Measurements from ENCODE around the gene ARRB1.

The ARRB1 gene

GRCh38 chr11:75344761-75345454, 6.6 kb downstream of the ARRB1 start:
- ChIA-PET CTCF (no interaction called here), POLR2A (no interaction called here)
- TF ChIP-seq, protein P1, sequence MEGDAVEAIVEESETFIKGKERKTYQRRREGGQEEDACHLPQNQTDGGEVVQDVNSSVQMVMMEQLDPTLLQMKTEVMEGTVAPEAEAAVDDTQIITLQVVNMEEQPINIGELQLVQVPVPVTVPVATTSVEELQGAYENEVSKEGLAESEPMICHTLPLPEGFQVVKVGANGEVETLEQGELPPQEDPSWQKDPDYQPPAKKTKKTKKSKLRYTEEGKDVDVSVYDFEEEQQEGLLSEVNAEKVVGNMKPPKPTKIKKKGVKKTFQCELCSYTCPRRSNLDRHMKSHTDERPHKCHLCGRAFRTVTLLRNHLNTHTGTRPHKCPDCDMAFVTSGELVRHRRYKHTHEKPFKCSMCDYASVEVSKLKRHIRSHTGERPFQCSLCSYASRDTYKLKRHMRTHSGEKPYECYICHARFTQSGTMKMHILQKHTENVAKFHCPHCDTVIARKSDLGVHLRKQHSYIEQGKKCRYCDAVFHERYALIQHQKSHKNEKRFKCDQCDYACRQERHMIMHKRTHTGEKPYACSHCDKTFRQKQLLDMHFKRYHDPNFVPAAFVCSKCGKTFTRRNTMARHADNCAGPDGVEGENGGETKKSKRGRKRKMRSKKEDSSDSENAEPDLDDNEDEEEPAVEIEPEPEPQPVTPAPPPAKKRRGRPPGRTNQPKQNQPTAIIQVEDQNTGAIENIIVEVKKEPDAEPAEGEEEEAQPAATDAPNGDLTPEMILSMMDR (IDR thresholded peaks at IDR 0.05; ENCODE audit: control extremely low read depth, extremely low read depth, low read depth, missing control alignments): no peak
- DNase-seq (ENCODE audit: extremely low spot score): no peak

DNA sequence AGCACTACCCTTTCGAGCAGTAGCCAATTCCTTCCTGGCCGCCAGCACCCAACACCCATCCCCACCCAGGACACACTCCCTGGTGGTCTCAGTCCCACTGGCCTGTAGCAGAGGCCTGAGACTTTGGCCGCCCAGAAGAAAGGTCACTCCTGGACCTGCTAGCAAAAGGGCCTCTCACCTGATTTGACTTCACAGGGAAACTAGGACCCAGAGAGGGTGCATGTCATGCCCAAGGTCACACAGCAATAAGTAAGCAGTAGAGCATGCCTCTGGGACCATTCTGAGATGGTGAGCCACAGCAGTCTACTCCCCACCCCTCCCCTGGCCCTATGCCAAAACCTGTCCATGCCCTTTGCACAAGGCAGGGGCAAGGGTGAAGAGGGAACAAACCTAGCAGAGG, 7.3 kb downstream of the ARRB1 start:
- ChIA-PET POLR2A (no interaction called here), CTCF (no interaction called here)
- TF ChIP-seq, protein P1 (IDR thresholded peaks at IDR 0.05; ENCODE audit: control extremely low read depth, extremely low read depth, low read depth, missing control alignments): no peak
- DNase-seq (ENCODE audit: extremely low spot score): no peak

- POLR2A ChIA-PET: no interaction called here
- CTCF ChIA-PET: no interaction called here
- TF ChIP-seq, protein P1 (IDR thresholded peaks at IDR 0.05; ENCODE audit: control extremely low read depth, extremely low read depth, low read depth, missing control alignments): no peak
- DNase-seq (ENCODE audit: extremely low spot score): no peak
Measured at GRCh38 chr11:75342966-75343870, 8.2 kb downstream of the ARRB1 start.

DNA sequence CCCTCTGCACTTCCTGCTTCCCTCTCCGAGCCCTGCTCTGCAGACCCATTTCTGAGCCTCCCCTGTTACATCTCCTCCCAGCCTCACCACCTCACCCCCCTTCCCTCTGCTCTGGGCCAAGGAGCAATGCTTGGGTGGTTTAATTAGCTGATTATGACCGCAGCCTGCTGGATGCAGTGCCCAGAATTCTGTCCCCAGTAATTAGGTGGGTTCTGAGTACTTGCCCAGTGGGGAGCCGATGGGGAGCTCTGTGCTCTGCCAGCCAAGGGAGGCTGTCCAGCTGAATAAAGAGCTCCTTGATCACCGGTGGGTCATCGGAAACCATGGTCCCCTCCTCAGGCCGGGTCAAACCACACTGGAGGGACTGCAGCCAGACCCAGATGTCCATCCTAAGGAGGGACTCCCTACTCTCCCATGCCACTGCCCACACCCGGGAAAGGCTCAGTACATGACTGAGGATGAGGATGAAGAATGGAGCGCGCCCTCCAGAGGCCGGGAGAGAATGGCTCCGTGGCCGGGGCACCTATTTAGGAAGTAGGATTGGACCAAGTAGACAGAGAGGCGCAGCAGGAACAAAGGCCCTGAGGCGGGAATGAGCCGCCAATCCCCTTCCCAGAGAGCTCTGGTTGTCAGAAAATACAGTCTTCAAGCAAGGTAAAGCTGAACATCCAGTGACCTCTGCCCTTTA, 9.1 kb downstream of the ARRB1 start:
- CTCF ChIA-PET: no interaction called here
- TF ChIP-seq, protein P1 (IDR thresholded peaks at IDR 0.05; ENCODE audit: control extremely low read depth, extremely low read depth, low read depth, missing control alignments): no peak
- DNase-seq (ENCODE audit: extremely low spot score): no peak
- POLR2A ChIA-PET: no interaction called here

DNA sequence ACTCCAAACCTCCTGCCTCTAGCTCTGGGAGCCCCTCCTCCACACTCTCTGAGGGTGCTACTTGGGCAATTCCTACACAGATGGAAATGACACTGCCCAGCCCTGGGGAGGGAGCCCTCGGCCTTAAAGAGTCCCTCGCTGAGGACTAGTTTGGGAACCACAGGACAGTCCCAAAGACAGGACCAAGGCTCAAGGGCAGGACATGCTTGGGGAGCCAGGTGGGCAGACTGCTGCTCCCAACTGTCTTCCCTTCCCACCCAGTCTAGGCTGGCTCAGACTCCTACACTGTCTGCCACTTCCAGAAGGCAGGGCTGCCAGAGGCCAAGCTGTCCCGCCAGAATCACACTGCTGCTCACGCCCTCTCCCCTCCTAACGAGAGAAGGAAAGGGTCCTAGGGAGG, 9.8 kb downstream of the ARRB1 start:
- CTCF ChIA-PET: interaction anchor here (0.8 to 1.9 kb wide), 2 partner anchors 9 to 11 kb away, joined by 3 to 5 read pairs; partner anchors contain the start of gene ARRB1
- TF ChIP-seq, protein P1 (IDR thresholded peaks at IDR 0.05; ENCODE audit: control extremely low read depth, extremely low read depth, low read depth, missing control alignments): no peak
- POLR2A ChIA-PET: no interaction called here
- DNase-seq (ENCODE audit: extremely low spot score): no peak

GRCh38 chr11:75339685-75340409, 11.6 kb downstream of the ARRB1 start:
- DNase-seq (ENCODE audit: extremely low spot score): no peak
- ChIA-PET POLR2A (no interaction called here), CTCF (interaction anchor here (1.0 to 1.9 kb wide), 6 partner anchors 10 to 60 kb away, joined by 4 to 5 read pairs (median 4); partner anchors contain the start of gene ARRB1)
- TF ChIP-seq, protein P1 (IDR thresholded peaks at IDR 0.05; ENCODE audit: control extremely low read depth, extremely low read depth, low read depth, missing control alignments): no peak
